T-helper 22 cell (primary cell): ENCODE data around the gene KRTAP1-4.
"Not testable (repeated sequence)": the region's sequence is repeated elsewhere in the genome, so short reads cannot be mapped to it uniquely, and the experiment has no call there.

Experiments used
- DNase-seq: peaks from one replicate; pipeline ENCODE4 v3.0.0-alpha.2; 2020; ENCODE audit warnings: low read depth

Gene KRTAP1-4, protein sequence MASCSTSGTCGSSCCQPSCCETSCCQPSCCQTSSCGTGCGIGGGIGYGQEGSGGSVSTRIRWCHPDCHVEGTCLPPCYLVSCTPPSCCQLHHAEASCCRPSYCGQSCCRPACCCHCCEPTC

GRCh38 chr17:41029633-41030245, at the start of gene KRTAP1-4:
Gene KRTAP1-4, minus strand, starts transcription at chr17:41030195. Its CDS starts 117 bp downstream, at chr17:41030078.
- DNase-seq: no peak

GRCh38 chr17:41076788-41077187, 46.8 kb upstream of the KRTAP1-4 start:
- no peak for DNase-seq

DNA sequence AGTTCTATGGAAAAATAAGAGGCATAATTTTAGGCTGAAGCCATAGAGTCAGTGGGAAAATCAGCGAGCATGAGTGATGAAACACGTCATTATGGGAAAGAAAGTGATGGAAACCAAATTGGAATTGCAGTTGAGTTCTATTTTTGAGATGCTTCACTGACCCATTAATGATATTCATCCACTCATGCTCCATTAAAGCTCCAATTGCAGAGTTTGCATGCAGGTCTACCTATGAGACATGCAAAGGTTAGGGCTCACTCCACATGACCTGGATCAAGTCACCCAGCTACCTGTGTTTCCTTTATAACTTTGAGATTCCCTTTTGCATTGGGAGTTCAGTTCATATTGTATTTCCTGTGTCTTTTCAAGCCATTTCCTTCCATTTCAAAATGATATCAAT, 43.7 kb upstream of the KRTAP1-4 start:
- DNase-seq: no peak

DNA sequence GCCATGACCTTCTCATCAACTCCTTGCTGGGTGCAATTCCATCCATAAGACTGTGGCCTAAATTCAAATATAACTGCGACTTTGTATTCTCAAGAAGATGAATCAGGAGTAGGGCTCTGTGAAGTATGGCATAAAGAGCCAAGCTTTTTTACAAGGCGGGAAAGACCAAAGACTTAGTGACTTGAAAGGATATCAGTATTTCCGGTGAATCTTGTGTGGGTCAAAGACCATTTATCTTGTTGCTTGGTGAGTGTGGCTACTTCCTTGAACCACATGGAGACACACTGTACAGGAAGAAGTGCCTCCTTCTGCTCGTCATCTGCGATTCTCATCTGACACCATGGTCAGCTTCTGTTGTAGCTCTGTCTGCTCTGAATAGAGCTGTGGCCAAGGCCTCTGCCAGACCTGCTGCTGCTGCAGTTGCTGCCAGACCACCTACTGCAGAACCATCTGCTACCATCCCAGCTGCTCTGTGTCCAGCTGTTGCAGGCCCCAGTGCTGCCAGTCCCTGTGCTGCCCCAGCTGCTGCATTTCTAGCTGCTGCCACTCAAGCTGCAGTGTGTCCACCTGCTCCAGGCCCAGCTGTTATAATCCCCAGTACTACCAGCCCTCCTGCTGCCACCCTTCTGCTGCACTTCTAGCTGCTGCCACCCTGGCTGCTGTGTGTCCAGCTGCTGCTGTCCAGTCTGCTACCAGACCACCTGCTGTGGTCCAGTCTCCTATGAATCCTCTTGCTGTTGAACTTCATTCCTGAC, 41.8 kb upstream of the KRTAP1-4 start:
- no peak for DNase-seq

GRCh38 chr17:41069031-41069430, 39.0 kb upstream of the KRTAP1-4 start:
- DNase-seq: no peak

DNA sequence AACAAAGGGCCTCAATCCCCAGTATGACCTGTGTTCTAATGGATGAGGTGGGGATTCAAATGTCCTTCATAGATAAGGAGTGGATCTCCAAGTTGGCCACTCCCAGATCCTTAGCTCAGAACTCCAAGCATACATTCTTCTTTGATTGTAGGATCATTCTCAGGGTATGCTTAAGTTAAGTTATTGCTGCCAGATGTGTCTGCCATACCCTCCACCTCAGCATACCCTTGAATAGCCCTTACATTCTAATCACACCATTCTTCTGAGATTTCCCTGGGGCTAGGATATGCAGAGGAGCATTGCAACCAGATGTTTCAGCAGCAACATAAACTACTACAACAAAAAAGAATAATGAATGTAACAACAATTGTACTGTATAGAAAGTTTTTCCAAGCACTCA, 37.3 kb upstream of the KRTAP1-4 start:
- DNase-seq: no peak

GRCh38 chr17:41065829-41066624, 36.0 kb upstream of the KRTAP1-4 start, which contains the start of gene KRTAP2-4:
Gene KRTAP2-4, minus strand, starts transcription at chr17:41065879. Its CDS starts 34 bp downstream, at chr17:41065845.
- no peak for DNase-seq

GRCh38 chr17:41065016-41065689, 35.2 kb upstream of the KRTAP1-4 start:
- not testable (repeated sequence) for DNase-seq

DNA sequence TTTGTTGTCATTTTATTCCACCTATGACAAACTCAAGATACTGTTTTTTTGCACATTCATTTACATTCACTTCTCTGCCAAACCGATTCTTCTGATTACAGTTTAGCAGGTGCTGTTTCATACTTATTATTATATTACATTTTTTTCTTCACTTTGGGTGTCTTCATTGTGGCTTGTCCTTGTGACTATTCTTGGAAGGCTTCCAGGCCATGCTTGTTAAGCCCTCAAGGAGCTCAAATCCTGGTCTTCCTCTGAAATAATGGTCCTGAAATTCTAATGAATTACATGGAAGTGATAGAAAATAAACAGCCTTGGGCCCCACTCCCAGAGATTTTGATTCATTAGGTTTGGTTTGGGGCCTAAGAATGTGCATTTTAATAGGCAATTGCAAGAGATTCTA, 34.3 kb upstream of the KRTAP1-4 start:
- DNase-seq: no peak

- DNase-seq: no peak
Measured at GRCh38 chr17:41063449-41063848, 33.5 kb upstream of the KRTAP1-4 start.

DNA sequence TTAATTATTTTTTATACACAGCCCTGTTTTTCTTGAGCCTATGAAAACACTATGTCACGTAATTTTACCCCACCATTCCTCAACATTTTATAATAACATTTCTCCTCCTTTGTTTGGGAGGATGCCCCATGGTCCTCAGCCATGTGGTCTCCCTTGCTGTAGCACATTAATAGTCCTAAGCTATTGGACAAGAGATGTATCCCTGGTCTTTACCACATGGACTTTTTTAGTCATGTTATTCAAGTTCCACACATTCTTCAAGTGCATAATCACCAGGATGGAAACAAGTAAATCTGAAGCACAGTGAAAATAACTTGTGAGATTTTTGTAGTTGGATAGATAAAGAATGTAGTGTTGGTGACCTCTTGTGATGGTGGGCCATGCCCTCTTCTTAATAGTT, 32.0 kb upstream of the KRTAP1-4 start:
- no peak for DNase-seq

- DNase-seq: no peak
Measured at GRCh38 chr17:41060052-41060604, 30.1 kb upstream of the KRTAP1-4 start, which contains the start of gene KRTAP2-3. Gene KRTAP2-3, minus strand, starts transcription at chr17:41060114. Its CDS starts 64 bp downstream, at chr17:41060050.

GRCh38 chr17:41059276-41060051, 29.5 kb upstream of the KRTAP1-4 start:
- not testable (repeated sequence) for DNase-seq

GRCh38 chr17:41058741-41059140, 28.7 kb upstream of the KRTAP1-4 start:
- no peak for DNase-seq

- DNase-seq: no peak
Measured at GRCh38 chr17:41057547-41057946, 27.6 kb upstream of the KRTAP1-4 start.

- DNase-seq: not testable (repeated sequence)
Measured at GRCh38 chr17:41055130-41055529, 25.1 kb upstream of the KRTAP1-4 start, which contains the start of gene KRTAP2-2. Gene KRTAP2-2, minus strand, starts transcription at chr17:41055230. Its CDS starts 19 bp downstream, at chr17:41055211.

DNA sequence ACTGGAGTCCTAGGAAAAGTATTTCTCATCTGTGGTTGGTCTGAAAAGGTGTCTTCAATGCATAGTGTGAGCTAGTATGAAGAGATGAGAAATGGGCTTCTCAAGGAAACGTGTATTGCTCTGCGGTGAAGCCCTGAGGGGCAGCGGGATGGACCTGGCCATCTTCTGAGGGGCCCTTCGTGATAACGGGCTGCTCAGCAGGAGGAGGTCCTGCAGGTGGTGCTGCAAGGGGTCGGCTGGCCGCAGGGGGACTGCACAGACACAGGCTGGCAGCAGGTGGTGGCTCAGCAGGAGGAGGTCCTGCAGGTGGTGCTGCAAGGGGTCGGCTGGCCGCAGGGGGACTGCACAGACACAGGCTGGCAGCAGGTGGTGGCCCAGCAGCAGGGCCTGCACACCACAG, 24.6 kb upstream of the KRTAP1-4 start:
- not testable (repeated sequence) for DNase-seq

DNA sequence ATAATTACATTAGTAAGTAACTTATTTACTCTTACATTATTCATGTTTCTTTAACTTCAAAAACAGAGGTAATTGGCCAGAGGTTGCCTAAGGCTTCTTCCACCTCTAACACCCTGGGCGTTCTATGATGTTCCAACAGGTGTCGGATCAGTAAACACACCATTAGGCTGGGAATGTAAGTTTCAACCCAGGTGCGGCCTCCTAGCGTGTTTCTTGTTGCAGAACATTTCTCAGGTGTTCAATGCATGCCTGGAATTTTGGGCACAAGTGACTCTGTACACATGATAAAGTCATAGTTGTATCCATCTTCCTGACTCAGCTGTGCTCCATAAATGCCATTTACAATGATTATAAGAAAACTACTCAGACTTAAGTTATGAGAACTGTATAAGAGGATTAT, 24.0 kb upstream of the KRTAP1-4 start:
- no peak for DNase-seq

- DNase-seq: no peak
Measured at GRCh38 chr17:41052566-41052965, 22.6 kb upstream of the KRTAP1-4 start.

DNA sequence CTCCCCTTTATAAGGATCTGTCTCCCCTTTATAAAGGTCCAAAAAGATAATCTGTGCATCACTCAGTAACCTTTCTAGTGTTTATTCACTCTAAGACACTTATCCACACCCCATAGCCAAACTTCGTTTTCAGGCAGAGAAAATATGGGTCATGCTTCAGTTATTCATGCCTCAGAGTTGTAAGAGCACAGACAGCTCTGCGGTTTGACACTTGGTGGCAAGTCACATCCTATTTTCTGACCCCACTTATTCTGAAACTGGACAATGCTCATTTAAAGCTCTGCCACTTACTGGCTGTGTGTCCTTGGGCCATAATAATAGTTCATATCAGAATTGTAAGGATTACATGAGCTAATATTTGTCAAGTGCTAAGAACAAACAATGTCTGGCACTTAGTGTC, 19.1 kb upstream of the KRTAP1-4 start:
- no peak for DNase-seq

DNA sequence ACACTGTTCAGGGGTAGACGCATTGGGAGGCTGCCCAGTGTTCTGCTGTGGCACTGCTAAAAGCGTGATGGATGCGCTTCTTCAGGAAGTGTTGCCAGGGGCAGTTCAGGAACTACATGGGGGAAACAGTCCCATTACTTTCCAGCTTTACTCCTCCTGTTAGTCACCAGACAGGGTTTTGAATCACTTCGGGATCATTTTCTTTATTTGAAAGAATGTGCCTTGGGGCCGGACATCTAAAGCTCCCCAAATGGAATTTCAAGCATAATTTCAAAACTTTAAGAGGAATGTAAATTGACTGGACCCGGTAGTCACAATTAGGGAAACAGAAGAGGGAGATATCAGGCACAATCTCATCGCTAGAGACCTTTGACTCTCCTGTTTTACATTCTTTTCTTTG, 18.4 kb upstream of the KRTAP1-4 start:
- DNase-seq: no peak
